ENCODE measurements around the gene SPATA18.

Gene SPATA18

GRCh38 chr4:52107336-52107735 is 56.2 kb downstream of the SPATA18 start:
- TF ChIP-seq TEAD4 (IDR thresholded peaks at IDR 0.05) (no peak), YY1 (IDR thresholded peaks at IDR 0.05; ENCODE audit: low read depth) (no peak), EGR1 (IDR thresholded peaks at IDR 0.05) (no peak), RAD21 (IDR thresholded peaks at IDR 0.05; ENCODE audit: low read depth) (no peak), ZBTB7A (IDR thresholded peaks at IDR 0.05; ENCODE audit: low read depth) (no peak), TCF12 (IDR thresholded peaks at IDR 0.05; ENCODE audit: low read depth) (no peak), EP300 (IDR thresholded peaks at IDR 0.05; ENCODE audit: borderline replicate concordance) (no peak), NFIC (IDR thresholded peaks at IDR 0.05) (no peak), CREB1 (IDR thresholded peaks at IDR 0.05; ENCODE audit: low read depth) (no peak), CEBPB (IDR thresholded peaks at IDR 0.05) (no peak), TAF1 (IDR thresholded peaks at IDR 0.05; ENCODE audit: low read depth) (no peak), FOXM1 (IDR thresholded peaks at IDR 0.05; ENCODE audit: borderline replicate concordance, low read depth) (no peak), REST (IDR thresholded peaks at IDR 0.05; ENCODE audit: low read depth) (no peak)
- TF ChIP-seq, protein P1, sequence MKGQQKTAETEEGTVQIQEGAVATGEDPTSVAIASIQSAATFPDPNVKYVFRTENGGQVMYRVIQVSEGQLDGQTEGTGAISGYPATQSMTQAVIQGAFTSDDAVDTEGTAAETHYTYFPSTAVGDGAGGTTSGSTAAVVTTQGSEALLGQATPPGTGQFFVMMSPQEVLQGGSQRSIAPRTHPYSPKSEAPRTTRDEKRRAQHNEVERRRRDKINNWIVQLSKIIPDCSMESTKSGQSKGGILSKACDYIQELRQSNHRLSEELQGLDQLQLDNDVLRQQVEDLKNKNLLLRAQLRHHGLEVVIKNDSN (IDR thresholded peaks at IDR 0.05): no peak
- TF ChIP-seq, protein P2, sequence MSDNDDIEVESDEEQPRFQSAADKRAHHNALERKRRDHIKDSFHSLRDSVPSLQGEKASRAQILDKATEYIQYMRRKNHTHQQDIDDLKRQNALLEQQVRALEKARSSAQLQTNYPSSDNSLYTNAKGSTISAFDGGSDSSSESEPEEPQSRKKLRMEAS (IDR thresholded peaks at IDR 0.05): no peak

DNA sequence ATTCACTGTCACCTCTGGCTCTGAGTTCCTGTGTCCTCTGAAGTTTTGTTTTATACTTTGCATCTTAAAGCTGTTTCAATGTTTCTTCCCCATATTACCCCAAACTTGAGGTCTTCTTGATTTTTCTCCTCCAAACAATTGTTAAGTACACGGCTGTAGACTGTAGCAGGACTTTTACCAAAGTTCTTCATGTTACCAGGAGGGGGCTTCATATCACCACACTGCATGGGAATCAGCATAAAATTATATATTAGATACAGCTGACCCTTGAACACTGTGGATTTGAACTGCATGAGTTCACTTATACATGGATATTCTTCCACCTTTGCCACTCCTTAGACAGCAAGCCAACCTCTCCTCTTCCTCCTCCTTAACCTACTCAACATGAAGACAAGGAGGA is 56.6 kb downstream of the SPATA18 start:
- TF ChIP-seq TEAD4 (IDR thresholded peaks at IDR 0.05) (no peak), REST (IDR thresholded peaks at IDR 0.05; ENCODE audit: low read depth) (no peak), YY1 (IDR thresholded peaks at IDR 0.05; ENCODE audit: low read depth) (no peak), FOXM1 (IDR thresholded peaks at IDR 0.05; ENCODE audit: borderline replicate concordance, low read depth) (no peak), ZBTB7A (IDR thresholded peaks at IDR 0.05; ENCODE audit: low read depth) (no peak)
- TF ChIP-seq, protein P2 (IDR thresholded peaks at IDR 0.05): no peak
- TF ChIP-seq, protein P1 (IDR thresholded peaks at IDR 0.05): no peak

GRCh38 chr4:52110171-52110570 is 59.1 kb downstream of the SPATA18 start:
- TF ChIP-seq EGR1 (IDR thresholded peaks at IDR 0.05) (no peak), CEBPB (IDR thresholded peaks at IDR 0.05) (no peak), TAF1 (IDR thresholded peaks at IDR 0.05; ENCODE audit: low read depth) (no peak), YY1 (IDR thresholded peaks at IDR 0.05; ENCODE audit: low read depth) (no peak), TEAD4 (IDR thresholded peaks at IDR 0.05) (no peak), FOXM1 (IDR thresholded peaks at IDR 0.05; ENCODE audit: borderline replicate concordance, low read depth) (no peak), TCF12 (IDR thresholded peaks at IDR 0.05; ENCODE audit: low read depth) (no peak), RAD21 (IDR thresholded peaks at IDR 0.05; ENCODE audit: low read depth) (no peak)

GRCh38 chr4:52111995-52112394 is 60.9 kb downstream of the SPATA18 start:
- TF ChIP-seq TEAD4 (IDR thresholded peaks at IDR 0.05) (no peak), CREB1 (IDR thresholded peaks at IDR 0.05; ENCODE audit: low read depth) (no peak), FOXM1 (IDR thresholded peaks at IDR 0.05; ENCODE audit: borderline replicate concordance, low read depth) (no peak), REST (IDR thresholded peaks at IDR 0.05; ENCODE audit: low read depth) (no peak), YY1 (IDR thresholded peaks at IDR 0.05; ENCODE audit: low read depth) (no peak), TAF1 (IDR thresholded peaks at IDR 0.05; ENCODE audit: low read depth) (no peak), CEBPB (IDR thresholded peaks at IDR 0.05) (no peak), RAD21 (IDR thresholded peaks at IDR 0.05; ENCODE audit: low read depth) (no peak), EGR1 (IDR thresholded peaks at IDR 0.05) (no peak), NFIC (IDR thresholded peaks at IDR 0.05) (no peak), TCF12 (IDR thresholded peaks at IDR 0.05; ENCODE audit: low read depth) (no peak), EP300 (IDR thresholded peaks at IDR 0.05; ENCODE audit: borderline replicate concordance) (no peak)
- TF ChIP-seq, protein P1 (IDR thresholded peaks at IDR 0.05): no peak
